SK-N-SH (cell line): ENCODE results near the gene FMN1. TPM values are rescaled to one million over a fixed set of nuclear protein-coding genes. Genes with fewer than 3 reads are reported as not detected.
"Not testable (repeated sequence)": the region's sequence is repeated elsewhere in the genome, so short reads cannot be mapped to it uniquely, and the experiment has no call there.

Source experiments
- CTCF ChIA-PET: fragments of 300-600, 350-600 bp; formaldehyde crosslinking; extraction: SDS; loops from one replicate; lab custom pipeline; 2021; lab: Yijun Ruan, JAX
- POLR2A ChIA-PET: fragments of 350-600 bp; sonication (Branson Sonifier 250); formaldehyde crosslinking; extraction: SDS; loops from one replicate; lab custom pipeline; 2020; ENCODE audit warnings: antibody characterized with exemption, inconsistent platforms; lab: Yijun Ruan, JAX
- DNase-seq: peaks from one replicate; pipeline ENCODE4 v3.0.0; 2012
- H2AFZ ChIP-seq: fragments of 200-600 bp; sonication (generic); 2 replicates; pipeline ENCODE4 v1.8.1; 2016; ENCODE audit warnings: antibody characterized with exemption, mild to moderate bottlenecking, low read depth
- H3F3A ChIP-seq: fragments of 200-600 bp; sonication (generic); replicated peaks from 2 replicates; pipeline ENCODE3; 2016; ENCODE audit warnings: antibody characterized with exemption, mild to moderate bottlenecking; ENCODE audit not compliant: insufficient read depth
- H3K27ac ChIP-seq, 2 experiments: fragments of 200-500 bp in 1 of 2; fragments of 200-600 bp in 1 of 2; sonication (Bioruptor generic) in 1 of 2; sonication (generic), shearing (Covaris generic) in 1 of 2; 2 replicates each; pipeline versions ENCODE4 v1.5.1 to v1.6.1; 2014 to 2016; ENCODE audit warnings: low read depth in 2 of 2, inconsistent platforms in 1 of 2, low read length in 1 of 2, mild to moderate bottlenecking in 1 of 2, mixed read lengths in 1 of 2
- H3K27me3 ChIP-seq: fragments of 200-600 bp; sonication (generic), shearing (Covaris generic); 2 replicates; pipeline ENCODE4 v1.6.1; 2016; ENCODE audit warnings: mixed run types; ENCODE audit not compliant: insufficient read depth
- H3K36me3 ChIP-seq, 2 experiments: fragments of 200-500 bp in 1 of 2; fragments of 200-600 bp in 1 of 2; sonication (Bioruptor generic) in 1 of 2; sonication (generic) in 1 of 2; replicated peaks in 1 of 2; 2 replicates each; pipeline versions ENCODE3 to v1.5.1; 2014 to 2016; ENCODE audit warnings: low read length in 1 of 2, mild to moderate bottlenecking in 1 of 2; ENCODE audit not compliant: insufficient read depth in 2 of 2, control insufficient read depth in 1 of 2
- H3K4me1 ChIP-seq, 2 experiments: fragments of 200-500 bp in 1 of 2; fragments of 200-600 bp in 1 of 2; sonication (Bioruptor generic) in 1 of 2; sonication (generic), shearing (Covaris generic) in 1 of 2; 2 replicates each; pipeline versions ENCODE4 v1.5.1 to v1.6.1; 2014 to 2016; ENCODE audit warnings: low read depth in 1 of 2, low read length in 1 of 2, mixed run types in 1 of 2; ENCODE audit not compliant: insufficient read depth in 2 of 2, control insufficient read depth in 1 of 2
- H3K4me2 ChIP-seq: fragments of 200-600 bp; sonication (generic), shearing (Covaris generic); 2 replicates; pipeline ENCODE4 v1.6.1; 2017; ENCODE audit warnings: mixed run types
- H3K4me3 ChIP-seq, 2 experiments: fragments of 200-500 bp in 1 of 2; fragments of 200-600 bp in 1 of 2; sonication (Bioruptor generic) in 1 of 2; sonication (generic), shearing (Covaris generic) in 1 of 2; 2 replicates each; pipeline versions ENCODE4 v1.5.1 to v1.8.1; 2014 to 2016; ENCODE audit warnings: low read depth in 2 of 2, inconsistent platforms in 1 of 2, low read length in 1 of 2, mild to moderate bottlenecking in 1 of 2, mixed read lengths in 1 of 2, moderate library complexity in 1 of 2
- H3K79me2 ChIP-seq: fragments of 200-600 bp; sonication (generic); 2 replicates; pipeline ENCODE4 v1.8.1; 2017; ENCODE audit warnings: mild to moderate bottlenecking; ENCODE audit not compliant: insufficient read depth
- H3K9ac ChIP-seq: fragments of 200-600 bp; sonication (generic); 2 replicates; pipeline ENCODE4 v1.6.1; 2017; ENCODE audit warnings: mixed run types
- H3K9me2 ChIP-seq: fragments of 200-600 bp; sonication (generic); 2 replicates; pipeline ENCODE4 v1.6.1; 2017; ENCODE audit warnings: mixed run types
- H3K9me3 ChIP-seq: fragments of 200-600 bp; sonication (generic); 2 replicates; pipeline ENCODE4 v1.6.1; 2017; ENCODE audit warnings: mixed run types, mild to moderate bottlenecking, moderate library complexity
- H4K20me1 ChIP-seq: fragments of 200-600 bp; sonication (generic); 2 replicates; pipeline ENCODE4 v1.6.1; 2017; ENCODE audit warnings: mild to moderate bottlenecking, mixed run types; ENCODE audit not compliant: insufficient read depth
- EP300 ChIP-seq, 2 experiments: IDR thresholded peaks; 2 replicates each; pipeline versions ENCODE4 v1.4.0 to v1.6.1; 2012; ENCODE audit warnings: borderline replicate concordance in 1 of 2, low read depth in 1 of 2, low read length in 1 of 2
- FOSL2 ChIP-seq: IDR thresholded peaks from 2 replicates; pipeline ENCODE4 v1.4.0; 2012; ENCODE audit warnings: low read depth, mild to moderate bottlenecking, moderate library complexity, borderline replicate concordance
- FOXM1 ChIP-seq: IDR thresholded peaks from 2 replicates; pipeline ENCODE4 v1.4.0; 2012; ENCODE audit warnings: low read depth, mild to moderate bottlenecking
- GABPA ChIP-seq: IDR thresholded peaks from 2 replicates; pipeline ENCODE4 v1.4.0; 2012; ENCODE audit warnings: low read depth, mild to moderate bottlenecking
- JUND ChIP-seq: IDR thresholded peaks from 2 replicates; pipeline ENCODE4 v1.4.0; 2012
- NRF1 ChIP-seq: IDR thresholded peaks from 2 replicates; pipeline ENCODE4 v1.6.1; 2012; ENCODE audit warnings: low read depth, mild to moderate bottlenecking, low read length
- POLR2AphosphoS5 ChIP-seq: IDR thresholded peaks from 2 replicates; pipeline ENCODE4 v1.6.1; 2012; ENCODE audit warnings: low read depth, low read length
- RFX5 ChIP-seq: IDR thresholded peaks from 2 replicates; pipeline ENCODE4 v1.6.1; 2012; ENCODE audit warnings: mild to moderate bottlenecking, improper control_type of control experiment, low read length
- SIN3A ChIP-seq: IDR thresholded peaks from 2 replicates; pipeline ENCODE4 v1.6.1; 2012; ENCODE audit warnings: low read depth, mild to moderate bottlenecking, low read length, moderate library complexity, borderline replicate concordance
- TAF1 ChIP-seq: IDR thresholded peaks from 2 replicates; pipeline ENCODE4 v1.6.1; 2012; ENCODE audit warnings: low read depth, mild to moderate bottlenecking, low read length, moderate library complexity, borderline replicate concordance
- WGBS: methylation state at CpG from one replicate; pipeline ENCODE4 v1.1.6; 2017; ENCODE audit warnings: low lambda C conversion rate; 5-methylcytosine and 5-hydroxymethylcytosine counted together
- polyA plus RNA-seq, 3 experiments: library from polyadenylated mRNA; depleted of rRNA; stranded (reverse); fragments of >200 nt; gene quantifications; 2 replicates each; pipeline ENCODE4 v1.2.3, GENCODE V29; 2012
- TF ChIP-seq, protein P1 (sequence below): fragments of 150-350 bp; IDR thresholded peaks from 2 replicates; pipeline ENCODE4 v1.6.1; 2017; ENCODE audit warnings: antibody characterized with exemption, low read length, low read depth, borderline replicate concordance

The FMN1 gene
- polyA plus RNA-seq, 1 of the 3 experiments (the other 2 are of a cell fraction) = 9.1 TPM

- 92% methylated on average over 4 of the region's 4 CpGs for WGBS
- peaks cover 0 to 52% of the 10 kb centered on the region in 2 experiments for H3K36me3 ChIP-seq
- H3K9me3 ChIP-seq = peaks cover 4% of the 10 kb centered on the region; the same call in 1 of the 2 replicates
- H3K9me2 ChIP-seq = no peaks in the 10 kb centered on the region
- no peak for DNase-seq
- no peak for TF ChIP-seq FOSL2
- TF ChIP-seq RFX5 = no peak
- TF ChIP-seq TAF1 = no peak
- no peak for TF ChIP-seq EP300 (IDR thresholded peaks at IDR 0.05; ENCODE audit: borderline replicate concordance in 1 of 2, low read depth in 1 of 2, low read length in 1 of 2)
- no peak for TF ChIP-seq POLR2AphosphoS5
- no peak for TF ChIP-seq JUND
- TF ChIP-seq FOXM1 = no peak
- TF ChIP-seq NRF1 = no peak
- TF ChIP-seq, protein P1, sequence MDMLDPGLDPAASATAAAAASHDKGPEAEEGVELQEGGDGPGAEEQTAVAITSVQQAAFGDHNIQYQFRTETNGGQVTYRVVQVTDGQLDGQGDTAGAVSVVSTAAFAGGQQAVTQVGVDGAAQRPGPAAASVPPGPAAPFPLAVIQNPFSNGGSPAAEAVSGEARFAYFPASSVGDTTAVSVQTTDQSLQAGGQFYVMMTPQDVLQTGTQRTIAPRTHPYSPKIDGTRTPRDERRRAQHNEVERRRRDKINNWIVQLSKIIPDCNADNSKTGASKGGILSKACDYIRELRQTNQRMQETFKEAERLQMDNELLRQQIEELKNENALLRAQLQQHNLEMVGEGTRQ = no peak
- no peak for TF ChIP-seq SIN3A
- no peak for TF ChIP-seq GABPA
- peaks cover 22% of the 10 kb centered on the region for H3F3A ChIP-seq
- peaks cover 93% of the 10 kb centered on the region for H3K79me2 ChIP-seq
- peaks cover 12% of the 10 kb centered on the region; the same call in 1 of the 2 replicates for H4K20me1 ChIP-seq
- H3K4me1 ChIP-seq = peaks cover 0 to 13% of the 10 kb centered on the region in 2 experiments; a peak in 3 of 4 replicates
- H3K9ac ChIP-seq = no peak overlapping the region
- no peak overlapping the region for H2AFZ ChIP-seq
- CTCF ChIA-PET = interaction anchor here (1.1 to 6.7 kb wide), 4 partner anchors 18 to 288 kb away, joined by 3 to 86 read pairs (median 18); no protein-coding TSS in a partner anchor
- H3K27ac ChIP-seq = no peak overlapping the region
- no peaks in the 10 kb centered on the region for H3K27me3 ChIP-seq
- H3K4me2 ChIP-seq = no peak overlapping the region
- POLR2A ChIA-PET = no interaction called here
- H3K4me3 ChIP-seq = no peak overlapping the region
Measured at GRCh38 chr15:32951736-32952464, 242.6 kb downstream of the FMN1 start.

GRCh38 chr15:32950051-32950450 lies 244.5 kb downstream of the FMN1 start:
- POLR2A ChIA-PET, H3K9ac ChIP-seq, H3K9me3 ChIP-seq, H2AFZ ChIP-seq, H3K9me2 ChIP-seq, H3K4me3 ChIP-seq, H3K4me2 ChIP-seq, H3K27me3 ChIP-seq, DNase-seq, H3K4me1 ChIP-seq, H3K27ac ChIP-seq: not testable (repeated sequence)
- peaks cover 15% of the 10 kb centered on the region; the same call in 1 of the 2 replicates for H4K20me1 ChIP-seq
- H3K36me3 ChIP-seq = peaks cover 0 to 53% of the 10 kb centered on the region in 2 experiments
- H3K79me2 ChIP-seq = peaks cover 92% of the 10 kb centered on the region
- CTCF ChIA-PET = interaction anchor here (1.2 kb wide), 1 partner anchor 45 kb away, joined by 4 read pairs; no protein-coding TSS in a partner anchor
- peaks cover 12% of the 10 kb centered on the region for H3F3A ChIP-seq
